ENCODE results near the gene ZNF248.

DNA sequence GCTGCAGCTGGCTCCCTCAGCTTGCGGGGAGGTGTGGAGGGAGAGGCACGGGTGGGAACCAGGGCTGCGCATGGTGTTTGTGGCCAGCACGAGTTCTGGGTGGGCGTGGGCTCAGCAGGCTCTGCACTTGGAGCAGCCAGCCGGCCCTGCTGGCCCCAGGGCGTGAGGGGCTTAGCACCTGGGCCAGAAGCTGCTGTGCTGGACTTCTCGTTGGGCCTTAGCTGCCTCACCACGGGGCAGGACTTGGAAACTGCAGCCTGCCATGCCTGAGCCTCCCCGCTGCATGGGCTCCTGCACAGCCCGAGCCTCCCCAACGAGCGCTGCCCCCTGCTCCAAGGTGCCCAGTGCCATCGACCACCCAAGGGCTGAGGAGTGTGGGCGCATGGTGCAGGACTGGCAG lies 120.1 kb downstream of the ZNF248 start:
- TF ChIP-seq, protein P1, sequence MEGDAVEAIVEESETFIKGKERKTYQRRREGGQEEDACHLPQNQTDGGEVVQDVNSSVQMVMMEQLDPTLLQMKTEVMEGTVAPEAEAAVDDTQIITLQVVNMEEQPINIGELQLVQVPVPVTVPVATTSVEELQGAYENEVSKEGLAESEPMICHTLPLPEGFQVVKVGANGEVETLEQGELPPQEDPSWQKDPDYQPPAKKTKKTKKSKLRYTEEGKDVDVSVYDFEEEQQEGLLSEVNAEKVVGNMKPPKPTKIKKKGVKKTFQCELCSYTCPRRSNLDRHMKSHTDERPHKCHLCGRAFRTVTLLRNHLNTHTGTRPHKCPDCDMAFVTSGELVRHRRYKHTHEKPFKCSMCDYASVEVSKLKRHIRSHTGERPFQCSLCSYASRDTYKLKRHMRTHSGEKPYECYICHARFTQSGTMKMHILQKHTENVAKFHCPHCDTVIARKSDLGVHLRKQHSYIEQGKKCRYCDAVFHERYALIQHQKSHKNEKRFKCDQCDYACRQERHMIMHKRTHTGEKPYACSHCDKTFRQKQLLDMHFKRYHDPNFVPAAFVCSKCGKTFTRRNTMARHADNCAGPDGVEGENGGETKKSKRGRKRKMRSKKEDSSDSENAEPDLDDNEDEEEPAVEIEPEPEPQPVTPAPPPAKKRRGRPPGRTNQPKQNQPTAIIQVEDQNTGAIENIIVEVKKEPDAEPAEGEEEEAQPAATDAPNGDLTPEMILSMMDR (IDR thresholded peaks at IDR 0.05; ENCODE audit: low read depth, low read length, missing input control): no peak
- TF ChIP-seq RXRA (IDR thresholded peaks at IDR 0.05): no peak
- no peak for TF ChIP-seq EGR1 (IDR thresholded peaks at IDR 0.05; ENCODE audit: low read depth in 2 of 2)
- TF ChIP-seq, protein P2, sequence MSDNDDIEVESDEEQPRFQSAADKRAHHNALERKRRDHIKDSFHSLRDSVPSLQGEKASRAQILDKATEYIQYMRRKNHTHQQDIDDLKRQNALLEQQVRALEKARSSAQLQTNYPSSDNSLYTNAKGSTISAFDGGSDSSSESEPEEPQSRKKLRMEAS (IDR thresholded peaks at IDR 0.05): no peak
- TF ChIP-seq SP1 (IDR thresholded peaks at IDR 0.05): no peak
- TF ChIP-seq YY1 (IDR thresholded peaks at IDR 0.05): no peak
- TF ChIP-seq JUND (IDR thresholded peaks at IDR 0.05): no peak
- no peak for TF ChIP-seq GABPA (IDR thresholded peaks at IDR 0.05 in 1 of 2, conservative IDR thresholded peaks at IDR 0.05 in 1 of 2)
- TF ChIP-seq, protein P3, sequence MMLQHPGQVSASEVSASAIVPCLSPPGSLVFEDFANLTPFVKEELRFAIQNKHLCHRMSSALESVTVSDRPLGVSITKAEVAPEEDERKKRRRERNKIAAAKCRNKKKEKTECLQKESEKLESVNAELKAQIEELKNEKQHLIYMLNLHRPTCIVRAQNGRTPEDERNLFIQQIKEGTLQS (IDR thresholded peaks at IDR 0.05): no peak
- TF ChIP-seq, protein P4, sequence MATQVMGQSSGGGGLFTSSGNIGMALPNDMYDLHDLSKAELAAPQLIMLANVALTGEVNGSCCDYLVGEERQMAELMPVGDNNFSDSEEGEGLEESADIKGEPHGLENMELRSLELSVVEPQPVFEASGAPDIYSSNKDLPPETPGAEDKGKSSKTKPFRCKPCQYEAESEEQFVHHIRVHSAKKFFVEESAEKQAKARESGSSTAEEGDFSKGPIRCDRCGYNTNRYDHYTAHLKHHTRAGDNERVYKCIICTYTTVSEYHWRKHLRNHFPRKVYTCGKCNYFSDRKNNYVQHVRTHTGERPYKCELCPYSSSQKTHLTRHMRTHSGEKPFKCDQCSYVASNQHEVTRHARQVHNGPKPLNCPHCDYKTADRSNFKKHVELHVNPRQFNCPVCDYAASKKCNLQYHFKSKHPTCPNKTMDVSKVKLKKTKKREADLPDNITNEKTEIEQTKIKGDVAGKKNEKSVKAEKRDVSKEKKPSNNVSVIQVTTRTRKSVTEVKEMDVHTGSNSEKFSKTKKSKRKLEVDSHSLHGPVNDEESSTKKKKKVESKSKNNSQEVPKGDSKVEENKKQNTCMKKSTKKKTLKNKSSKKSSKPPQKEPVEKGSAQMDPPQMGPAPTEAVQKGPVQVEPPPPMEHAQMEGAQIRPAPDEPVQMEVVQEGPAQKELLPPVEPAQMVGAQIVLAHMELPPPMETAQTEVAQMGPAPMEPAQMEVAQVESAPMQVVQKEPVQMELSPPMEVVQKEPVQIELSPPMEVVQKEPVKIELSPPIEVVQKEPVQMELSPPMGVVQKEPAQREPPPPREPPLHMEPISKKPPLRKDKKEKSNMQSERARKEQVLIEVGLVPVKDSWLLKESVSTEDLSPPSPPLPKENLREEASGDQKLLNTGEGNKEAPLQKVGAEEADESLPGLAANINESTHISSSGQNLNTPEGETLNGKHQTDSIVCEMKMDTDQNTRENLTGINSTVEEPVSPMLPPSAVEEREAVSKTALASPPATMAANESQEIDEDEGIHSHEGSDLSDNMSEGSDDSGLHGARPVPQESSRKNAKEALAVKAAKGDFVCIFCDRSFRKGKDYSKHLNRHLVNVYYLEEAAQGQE (IDR thresholded peaks at IDR 0.05): no peak
- TF ChIP-seq RAD21 (IDR thresholded peaks at IDR 0.05): no peak
